GM19351 (cell line): ENCODE measurements around the gene CPT1B.

Source experiments
- ATAC-seq: cut with Tn5 transposase; IDR thresholded peaks from one replicate; pipeline ENCODE4 v1.9.1; 2021; ENCODE audit warnings: mild to moderate bottlenecking, moderate library complexity; ENCODE audit not compliant: unreplicated experiment

CPT1B gene

DNA sequence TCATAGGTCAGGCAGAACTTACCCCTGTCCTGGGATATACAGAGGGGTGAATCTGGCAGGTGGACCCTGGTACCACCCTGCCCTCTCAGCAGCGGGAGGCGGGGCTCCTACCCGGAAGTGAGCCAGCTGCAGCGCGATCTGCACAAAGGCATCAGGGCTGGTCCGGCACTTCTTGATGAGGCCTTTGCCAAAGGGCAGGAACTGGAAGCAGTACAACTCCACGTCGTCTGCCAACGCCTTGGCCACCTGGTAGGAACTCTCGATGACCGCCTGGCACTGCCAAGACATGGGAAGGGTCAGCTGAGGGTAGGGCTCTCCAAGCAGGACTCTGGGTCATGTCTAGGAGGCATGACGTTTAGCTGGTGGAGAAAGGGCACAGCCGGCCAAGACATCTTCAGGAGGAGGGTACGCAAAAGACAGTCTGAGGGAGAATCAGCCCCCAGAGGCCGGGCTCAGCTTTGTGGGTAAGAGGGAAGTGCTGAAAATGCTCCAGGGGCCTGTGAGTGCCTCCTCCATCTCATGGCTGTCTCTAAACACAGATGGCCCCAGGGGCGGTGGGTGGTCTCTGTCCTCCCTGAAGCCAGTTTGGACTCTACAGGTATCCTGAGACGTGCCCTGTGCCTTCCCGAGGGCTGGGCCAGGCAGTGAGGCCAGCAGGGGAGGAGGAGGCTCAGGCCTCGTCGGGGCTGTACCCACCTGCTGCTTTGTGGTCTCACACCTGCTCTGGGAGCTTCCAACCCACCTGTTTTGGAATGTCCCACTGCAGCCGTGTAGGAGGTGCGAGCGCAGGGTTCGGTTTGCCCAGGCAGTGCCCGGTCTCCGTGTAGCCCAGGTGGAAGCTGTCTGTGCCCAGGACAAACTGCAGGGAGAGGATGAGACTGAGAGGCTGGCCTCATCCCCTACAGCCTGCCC lies 6.7 kb downstream of the CPT1B start:
- no peak for ATAC-seq

DNA sequence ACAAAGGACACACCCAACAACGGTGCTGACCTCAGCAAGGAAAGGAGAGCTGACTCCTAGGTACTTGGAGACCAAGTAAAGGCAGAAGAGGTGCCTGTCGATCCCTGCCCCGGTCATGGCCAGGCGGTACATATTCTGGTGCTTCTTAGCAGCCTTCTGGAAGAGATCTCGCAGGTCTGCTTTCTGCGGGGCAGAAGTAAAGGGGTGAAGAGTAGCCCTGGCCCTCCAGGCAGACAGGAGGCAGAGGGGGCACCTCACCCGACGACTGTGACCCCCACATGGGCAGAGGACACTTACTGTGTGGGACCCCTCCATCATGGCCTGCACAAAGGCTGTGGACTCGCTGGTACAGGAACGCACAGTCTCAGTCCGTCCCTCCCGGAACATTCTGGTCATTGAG lies 7.4 kb downstream of the CPT1B start:
- no peak for ATAC-seq

DNA sequence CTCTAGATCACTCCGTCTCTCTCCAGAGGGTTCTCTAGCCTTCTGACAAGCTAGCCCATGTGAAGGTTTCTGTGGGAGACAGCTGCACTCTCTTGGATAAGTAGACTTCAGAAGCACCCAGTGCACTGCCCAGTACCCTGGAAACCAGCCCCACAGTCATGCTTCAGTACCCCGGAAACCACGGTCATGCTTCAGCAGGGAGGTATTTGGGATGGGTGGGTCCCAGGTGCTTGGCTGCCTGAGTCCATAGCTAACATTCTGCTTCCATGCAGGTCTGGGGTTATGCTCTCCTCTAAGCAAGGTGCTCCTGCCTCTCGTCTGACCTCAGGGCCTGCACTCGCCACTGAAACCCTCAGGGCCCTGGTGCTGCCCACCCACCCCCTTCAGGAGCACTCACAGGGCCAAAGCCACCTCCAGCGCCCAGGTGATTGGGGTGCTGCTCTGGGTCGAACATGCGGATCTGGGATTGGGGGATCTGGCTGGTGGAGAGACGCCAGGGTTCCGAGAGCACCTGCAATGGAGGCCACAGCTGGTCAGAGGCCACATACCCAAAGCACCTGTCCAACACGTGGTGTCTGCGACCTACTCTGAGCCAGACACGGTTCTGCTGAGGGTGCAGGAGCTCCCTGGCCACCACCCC lies 8.2 kb downstream of the CPT1B start:
- ATAC-seq = no peak

DNA sequence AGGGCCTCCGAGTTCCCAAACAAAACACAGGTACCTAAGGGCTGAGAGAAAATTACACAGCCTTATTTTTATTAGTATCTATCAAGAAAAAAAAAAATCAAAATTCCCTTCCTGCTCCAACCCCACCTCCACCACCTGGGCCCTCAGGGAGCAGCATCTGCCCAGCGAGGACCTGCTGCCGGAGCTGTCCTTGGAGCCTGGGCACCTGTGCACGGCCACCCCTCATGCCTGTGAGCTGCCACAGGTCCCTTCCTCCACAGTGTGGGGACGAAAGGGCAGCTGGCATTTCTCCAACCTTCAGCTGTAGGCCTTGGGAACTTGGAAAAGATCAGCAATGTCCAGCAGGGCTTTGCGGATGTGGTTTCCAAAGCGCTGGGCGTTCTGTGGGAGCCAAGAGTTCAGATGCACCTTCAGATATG lies 9.2 kb downstream of the CPT1B start:
- no peak for ATAC-seq

DNA sequence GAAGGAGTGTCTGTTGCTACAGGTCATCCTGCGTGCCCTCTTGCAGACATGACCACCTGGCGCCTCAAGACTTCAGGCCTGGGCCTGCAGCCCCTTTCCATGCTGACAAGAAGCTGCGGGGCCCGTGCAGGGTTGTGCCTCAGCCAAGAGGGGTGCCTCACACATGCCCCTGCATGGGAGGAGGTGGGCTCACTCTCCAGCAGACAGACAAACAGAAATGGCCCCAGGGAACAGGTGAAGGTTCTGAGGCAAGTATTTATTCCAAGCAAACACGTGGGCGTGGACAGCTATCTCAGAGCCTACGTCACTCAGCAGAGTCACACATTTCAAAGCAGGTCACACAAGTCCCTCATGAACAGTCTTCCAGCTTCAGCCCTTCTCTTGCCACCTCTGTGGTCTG lies 9.6 kb downstream of the CPT1B start:
- no peak for ATAC-seq

DNA sequence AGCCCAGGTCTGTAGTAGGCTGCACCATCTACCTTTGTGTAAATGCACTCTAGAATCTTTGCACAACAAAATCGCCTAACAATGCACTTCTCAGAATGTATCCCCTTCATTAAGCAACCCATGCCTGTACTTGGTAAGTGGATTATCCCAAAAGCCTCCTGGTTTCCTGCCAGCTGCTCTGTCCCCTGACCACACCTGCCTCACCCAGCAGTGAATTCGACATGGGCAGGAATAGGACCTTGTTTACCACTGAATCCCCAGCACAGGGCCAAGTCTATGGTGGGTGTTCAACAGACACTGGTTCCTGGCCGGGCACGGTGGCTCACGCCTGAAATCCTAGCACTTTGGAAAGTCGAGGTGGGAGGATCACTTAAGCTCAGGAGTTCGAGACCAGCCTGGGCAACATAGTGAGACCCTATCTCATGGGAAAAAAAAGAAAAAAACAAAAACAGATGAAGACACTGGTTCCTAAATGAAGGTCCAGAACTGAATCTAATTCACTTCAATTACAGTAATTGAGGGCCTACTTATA lies 10.4 kb downstream of the CPT1B start:
- ATAC-seq = no peak

DNA sequence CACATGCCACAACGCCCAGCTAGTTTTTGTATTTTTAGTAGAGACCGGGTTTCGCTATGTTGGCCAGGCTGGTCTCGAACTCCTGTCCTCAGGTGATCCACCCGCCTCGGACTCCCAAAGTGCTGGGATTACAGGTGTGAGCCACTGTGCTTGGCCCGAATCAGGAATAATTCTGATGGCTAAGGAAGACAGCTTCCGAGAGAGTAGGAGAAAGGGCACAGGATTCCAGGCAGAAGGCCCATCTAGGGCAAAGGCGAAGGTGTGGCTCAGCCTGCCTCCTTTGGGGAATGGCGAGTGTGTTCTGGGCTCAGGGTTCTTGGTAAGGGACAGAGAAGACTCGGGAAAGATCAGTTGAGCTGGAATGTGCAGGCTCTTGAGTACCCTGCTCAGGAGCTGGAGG lies 13.9 kb downstream of the CPT1B start:
- ATAC-seq = no peak

DNA sequence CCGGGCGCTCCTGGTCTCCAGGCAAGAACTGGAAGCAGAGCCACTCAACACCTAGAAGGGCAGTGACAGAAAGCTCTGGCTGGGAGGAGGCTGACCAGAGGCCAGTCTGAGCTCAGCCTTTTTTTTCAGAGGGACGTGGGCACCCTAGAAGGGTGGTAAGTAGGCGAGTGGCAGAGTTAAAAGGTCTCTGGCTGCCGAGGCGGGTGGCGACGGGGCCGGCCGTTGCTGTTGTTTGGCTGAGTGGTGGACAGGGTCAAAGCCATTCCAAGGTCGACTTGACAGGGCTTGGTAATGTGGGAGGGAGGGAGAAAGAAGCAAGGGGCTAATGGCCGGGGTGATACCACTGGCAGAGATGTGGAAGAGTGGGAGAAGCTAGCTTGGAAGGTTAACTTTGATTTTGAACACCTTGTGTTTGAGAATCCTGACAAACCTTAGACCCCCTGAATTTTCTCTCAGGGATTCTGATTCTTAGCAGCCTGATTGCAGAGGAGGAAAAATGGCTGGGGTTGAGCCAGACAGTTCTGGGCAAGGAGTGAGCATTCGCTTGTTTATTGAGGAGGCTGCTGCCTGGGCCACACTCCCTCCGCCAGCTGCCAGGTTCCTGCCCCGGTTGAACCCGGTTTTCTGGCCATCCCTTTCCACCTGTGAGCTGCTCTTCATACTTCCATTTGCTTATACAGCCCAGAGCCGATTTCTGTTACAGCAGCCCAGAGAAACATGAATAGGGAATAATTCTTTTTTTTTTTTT lies 14.6 kb downstream of the CPT1B start:
- no peak for ATAC-seq

DNA sequence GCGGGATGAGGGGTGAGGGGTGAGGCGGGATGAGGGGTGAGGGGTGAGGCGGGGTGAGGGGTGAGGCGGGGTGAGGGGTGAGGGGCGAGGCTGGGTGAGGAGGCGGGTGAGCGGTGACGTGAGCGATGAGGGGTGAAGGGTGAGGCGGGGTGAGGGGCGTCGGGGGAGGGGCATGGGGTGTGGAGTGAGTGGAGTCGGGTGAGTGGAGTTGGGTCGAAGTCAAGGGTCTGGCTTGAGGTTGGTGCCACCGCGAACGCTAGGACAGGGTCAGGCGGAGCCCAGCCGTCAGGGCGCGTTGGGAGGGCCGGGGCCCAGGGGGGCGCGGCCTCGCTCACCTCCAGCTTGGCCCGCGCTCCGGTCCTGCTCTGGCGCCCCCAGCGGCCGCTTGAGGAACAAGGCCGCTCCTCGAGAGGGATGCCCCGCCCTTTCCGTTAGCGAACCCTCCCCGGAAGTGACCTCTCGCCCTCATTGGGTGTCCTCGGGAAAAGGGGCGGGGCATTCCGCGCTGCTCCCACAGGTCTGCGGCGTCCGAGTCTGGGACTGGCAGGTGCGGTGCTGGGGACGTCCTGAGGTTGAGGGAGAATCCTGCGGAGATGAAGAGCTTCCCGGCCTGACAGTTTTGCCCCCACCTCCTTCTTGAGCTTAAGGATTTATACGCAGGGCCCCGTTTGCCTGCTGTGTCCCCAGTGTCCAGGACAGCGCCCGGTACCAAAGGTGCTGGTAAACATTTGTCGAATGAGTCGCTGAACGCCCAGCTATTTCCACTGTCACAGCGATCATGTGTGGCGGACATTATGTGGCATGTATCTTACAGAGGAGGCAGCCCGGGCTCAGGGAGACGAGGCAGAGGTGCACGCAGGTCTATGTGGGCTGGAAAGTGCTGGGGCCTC lies 15.5 kb downstream of the CPT1B start, which contains the start of gene SYCE3:
Gene SYCE3 (minus strand): TSS at position 397 of the 890 bp plus-strand sequence. CDS start 6,514 bp downstream, outside the sequence.
- peak; percentile 98 for ATAC-seq

DNA sequence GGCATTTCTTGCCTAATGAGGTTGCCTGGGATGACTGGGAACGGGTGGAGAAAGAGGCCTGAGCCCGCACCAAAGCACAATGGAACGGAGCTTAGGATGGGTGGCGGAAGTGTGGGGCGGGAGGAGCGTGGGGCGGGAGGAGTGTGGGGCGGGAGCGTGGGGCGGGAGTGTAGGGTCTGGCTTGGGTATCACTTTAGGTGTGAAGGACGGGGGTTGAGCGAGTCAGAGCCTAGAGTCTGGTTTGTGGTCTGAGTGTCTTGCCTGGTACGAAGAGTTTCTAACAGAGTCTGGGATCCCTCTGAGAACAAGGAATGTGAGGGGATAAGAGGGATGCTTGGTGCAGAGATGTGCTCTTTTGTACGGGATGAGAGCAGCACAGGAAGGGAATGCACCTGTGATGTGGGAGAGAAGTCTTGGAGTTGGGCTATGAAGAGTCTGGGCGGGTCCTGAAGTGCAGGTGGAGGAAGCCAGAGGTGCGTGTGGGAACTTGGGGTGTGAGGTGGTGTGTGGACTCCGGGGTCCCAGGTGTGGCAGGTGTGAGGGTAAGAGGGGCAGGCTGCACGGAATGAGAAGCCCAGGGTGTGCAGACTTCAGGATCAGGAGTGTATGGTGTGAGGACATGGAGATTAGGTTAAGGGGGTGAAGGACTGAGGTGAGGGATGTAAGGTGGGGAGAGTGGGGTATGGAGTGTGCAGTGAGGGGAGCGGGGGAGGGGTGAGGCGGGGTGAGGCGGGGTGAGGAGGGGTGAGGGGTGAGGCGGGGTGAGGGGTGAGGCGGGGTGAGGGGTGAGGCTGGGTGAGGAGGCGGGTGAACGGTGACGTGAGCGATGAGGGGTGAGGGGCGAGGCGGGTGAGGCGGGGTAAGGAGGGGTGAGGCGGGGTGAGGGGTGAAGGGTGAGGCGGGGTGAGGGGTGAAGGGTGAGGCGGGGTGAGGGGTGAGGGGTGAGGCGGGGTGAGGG lies 16.5 kb downstream of the CPT1B start:
- ATAC-seq = no peak

DNA sequence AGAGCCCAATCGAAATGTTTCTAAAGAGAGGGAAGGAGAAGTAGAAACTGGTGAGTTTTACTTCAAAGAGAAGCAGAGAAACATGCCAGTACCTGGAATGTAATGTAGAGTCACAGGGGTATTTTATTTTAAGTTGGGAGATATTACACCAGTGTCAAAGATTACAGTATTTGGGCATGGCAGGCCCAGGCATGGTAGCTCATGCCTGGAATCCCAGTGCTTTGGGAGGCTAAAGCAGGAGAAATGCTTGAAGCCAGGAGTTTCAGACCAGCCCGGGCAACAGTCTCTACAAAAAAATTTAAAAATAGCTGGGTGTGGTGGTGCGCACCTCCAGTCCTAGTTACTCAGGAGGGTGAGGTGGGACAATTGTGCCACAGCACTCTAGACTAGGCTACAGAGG lies 18.2 kb downstream of the CPT1B start:
- ATAC-seq = no peak

DNA sequence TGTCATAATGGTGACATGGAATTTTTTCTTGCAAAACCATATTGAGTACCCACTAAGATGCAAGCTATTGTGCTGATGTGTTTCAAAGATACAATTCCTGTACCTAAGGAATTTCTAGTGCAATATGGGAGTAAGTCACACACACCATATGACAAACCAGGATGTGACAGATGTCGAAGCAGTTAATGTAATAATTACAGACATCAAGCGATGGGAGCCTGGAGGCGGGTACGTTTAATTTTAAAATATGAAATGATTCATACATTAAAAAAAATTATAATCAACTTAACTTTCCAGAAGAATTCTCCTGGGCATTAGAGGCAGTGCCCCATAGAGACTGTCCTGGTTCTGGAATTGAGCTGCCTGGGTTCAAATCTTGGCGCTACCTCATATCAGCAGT lies 21.5 kb downstream of the CPT1B start:
- no peak for ATAC-seq

DNA sequence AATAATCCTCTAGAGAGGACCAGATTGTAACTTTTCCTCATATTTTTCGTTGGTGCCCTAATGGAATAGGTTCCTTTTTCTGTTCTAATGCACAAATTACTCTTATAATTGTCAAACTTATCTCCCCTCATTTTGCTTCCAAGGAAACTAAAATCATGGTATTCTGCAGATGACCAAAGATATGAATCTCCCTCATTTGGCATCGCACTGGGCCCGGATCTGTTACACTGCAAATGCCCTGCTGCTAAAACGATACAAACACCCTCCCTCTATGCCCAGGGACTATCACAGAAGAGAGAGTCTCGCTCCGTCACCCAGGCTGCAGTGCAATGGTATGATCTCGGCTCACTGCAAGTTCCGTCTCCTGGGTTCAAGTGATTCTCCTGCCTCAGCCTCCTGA lies 24.9 kb downstream of the CPT1B start:
- no peak for ATAC-seq

DNA sequence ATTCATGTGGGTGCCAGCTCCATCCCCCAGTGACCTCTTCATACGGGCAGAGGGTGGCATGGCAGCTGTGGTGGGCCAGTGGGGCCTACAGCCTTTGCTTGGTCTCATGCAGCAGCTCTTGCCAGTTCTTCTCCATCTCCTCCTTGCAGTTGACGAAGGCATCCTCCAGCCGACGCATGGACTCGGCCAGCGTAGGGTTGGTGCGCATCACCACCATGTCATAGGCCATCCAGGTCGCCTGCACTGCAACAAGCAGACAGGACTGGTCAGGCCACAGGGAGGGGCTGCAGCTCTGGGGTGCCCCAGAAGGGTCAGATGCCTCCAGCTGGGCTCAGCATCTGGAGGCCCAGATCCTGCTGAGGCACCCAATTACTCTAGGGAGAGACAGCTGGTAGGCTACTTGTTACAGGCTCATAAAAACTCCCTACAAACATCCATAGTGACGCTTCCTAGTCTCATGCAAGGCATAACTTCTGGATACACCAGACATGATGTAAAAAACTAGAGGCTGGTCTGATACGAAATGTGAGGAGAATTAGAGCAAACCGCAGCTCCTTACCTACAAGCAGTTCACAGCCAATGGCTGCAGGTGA lies 27.0 kb downstream of the CPT1B start:
- ATAC-seq = no peak

DNA sequence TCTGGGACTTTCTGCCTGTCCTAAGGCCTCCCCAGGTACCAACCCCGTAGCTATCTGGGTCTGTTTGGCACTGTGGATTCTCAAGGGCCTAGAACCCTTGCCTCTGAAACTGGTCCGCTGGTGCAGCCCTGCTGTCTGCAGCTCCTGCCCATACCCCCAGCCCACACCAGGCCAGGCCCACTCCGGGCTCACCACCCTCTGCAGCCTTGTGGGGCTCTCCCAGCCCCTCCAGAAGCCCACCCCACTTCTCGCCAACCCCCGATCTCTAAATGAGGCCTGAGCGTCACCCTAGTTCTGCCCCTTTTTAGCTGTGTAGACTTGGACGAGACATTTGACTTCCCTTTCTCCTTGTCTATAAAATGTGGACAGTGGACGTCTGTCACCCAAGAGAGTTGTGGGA lies 27.8 kb downstream of the CPT1B start:
- no peak for ATAC-seq

DNA sequence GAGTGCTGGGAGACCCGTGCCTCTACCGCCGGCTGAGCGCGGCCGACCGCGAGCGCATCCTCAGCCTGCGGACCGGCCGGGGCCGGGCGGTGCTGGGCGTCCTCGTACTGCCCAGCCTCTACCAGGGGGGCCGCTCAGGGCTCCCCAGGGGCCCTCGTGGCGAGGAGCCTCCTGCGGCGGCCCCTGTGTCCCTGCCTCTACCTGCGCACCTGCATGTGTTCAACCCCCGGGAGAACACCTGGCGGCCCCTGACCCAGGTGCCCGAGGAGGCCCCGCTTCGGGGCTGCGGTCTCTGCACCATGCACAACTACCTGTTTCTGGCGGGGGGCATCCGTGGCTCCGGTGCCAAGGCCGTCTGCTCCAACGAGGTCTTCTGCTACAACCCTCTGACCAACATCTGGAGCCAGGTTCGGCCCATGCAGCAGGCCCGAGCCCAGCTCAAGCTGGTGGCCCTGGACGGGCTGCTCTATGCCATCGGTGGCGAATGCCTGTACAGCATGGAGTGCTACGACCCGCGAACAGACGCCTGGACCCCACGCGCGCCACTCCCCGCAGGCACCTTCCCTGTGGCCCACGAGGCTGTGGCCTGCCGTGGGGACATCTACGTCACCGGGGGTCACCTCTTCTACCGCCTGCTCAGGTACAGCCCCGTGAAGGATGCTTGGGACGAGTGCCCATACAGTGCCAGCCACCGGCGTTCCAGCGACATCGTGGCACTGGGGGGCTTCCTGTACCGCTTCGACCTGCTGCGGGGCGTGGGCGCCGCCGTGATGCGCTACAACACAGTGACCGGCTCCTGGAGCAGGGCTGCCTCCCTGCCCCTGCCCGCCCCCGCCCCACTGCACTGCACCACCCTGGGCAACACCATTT lies 29.1 kb downstream of the CPT1B start:
- ATAC-seq = no peak

DNA sequence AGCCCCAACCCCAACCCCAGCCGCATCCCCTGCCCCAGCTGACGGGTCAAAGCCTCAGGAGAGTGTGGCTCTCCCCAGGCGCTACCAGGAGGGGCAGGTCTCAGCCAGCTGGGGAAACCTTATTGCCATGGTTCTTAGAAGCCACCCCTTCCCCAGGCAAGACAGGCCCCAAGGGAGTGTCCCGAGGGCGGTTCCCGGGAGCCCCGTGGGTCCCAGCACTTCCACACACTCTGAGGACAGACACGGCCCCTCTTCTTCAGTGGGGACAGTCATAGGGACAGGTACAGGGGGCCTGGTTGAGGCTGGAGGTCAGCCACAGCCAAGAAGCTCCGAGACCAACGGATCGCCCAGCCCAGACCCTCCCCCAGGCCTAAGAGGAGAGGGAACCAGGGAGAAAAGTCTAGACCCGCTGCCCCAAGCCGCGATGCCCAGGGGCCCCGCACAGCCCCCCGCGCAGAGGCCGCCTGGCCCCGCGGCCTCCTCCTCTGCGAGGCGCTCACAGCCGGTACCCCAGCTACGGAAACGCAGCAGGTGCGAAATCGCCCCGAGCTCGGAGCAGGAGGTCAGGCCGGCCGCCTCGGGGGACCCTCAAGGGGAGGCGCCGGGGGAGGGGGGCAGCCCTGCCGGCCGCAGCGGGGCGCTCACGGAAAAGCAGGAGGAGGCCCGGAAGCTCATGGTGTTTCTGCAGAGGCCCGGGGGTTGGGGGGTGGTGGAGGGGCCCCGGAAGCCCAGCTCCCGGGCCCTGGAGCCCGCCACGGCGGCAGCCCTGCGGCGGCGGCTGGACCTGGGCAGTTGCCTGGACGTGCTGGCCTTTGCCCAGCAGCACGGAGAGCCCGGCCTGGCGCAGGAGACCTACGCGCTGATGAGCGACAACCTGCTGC lies 29.9 kb downstream of the CPT1B start:
- no peak for ATAC-seq
